K562 (cell line): Measurements from ENCODE around the gene LIX1L. TPM values are rescaled to one million over a fixed set of nuclear protein-coding genes. Genes with fewer than 3 reads are reported as not detected.

Experiments used
- ARID1B ChIP-seq: fragments of 450-650 bp; IDR thresholded peaks from 2 replicates; pipeline ENCODE4 v1.6.1; 2016; ENCODE audit warnings: antibody characterized with exemption, mild to moderate bottlenecking, inconsistent platforms
- ATF1 ChIP-seq, 2 experiments: fragments of 450-650 bp in 1 of 2; IDR thresholded peaks; 2 replicates each; pipeline ENCODE4 v1.6.1; 2016; ENCODE audit warnings: missing compliant biosample characterization in 1 of 2, missing genetic modification characterization in 1 of 2
- BACH1 ChIP-seq: fragments of 200-800 bp; sonication (Bioruptor generic); IDR thresholded peaks from 2 replicates; pipeline ENCODE4 v1.6.1; 2016; ENCODE audit warnings: missing genetic modification characterization, missing compliant biosample characterization
- DLX4 ChIP-seq: fragments of 250-450 bp; sonication (Bioruptor Pico); IDR thresholded peaks from 2 replicates; pipeline ENCODE4 v1.6.1; 2021; ENCODE audit warnings: mild to moderate bottlenecking
- EGR1 ChIP-seq: fragments of 450-650 bp; conservative IDR thresholded peaks from 2 replicates; pipeline ENCODE4 v1.6.1; 2017; ENCODE audit warnings: mild to moderate bottlenecking
- ETV5 ChIP-seq: sonication (generic); formaldehyde crosslinking; IDR thresholded peaks from 2 replicates; pipeline ENCODE4 v1.4.0; 2020; ENCODE audit warnings: low read depth, mild to moderate bottlenecking, missing genetic modification reagents
- GABPB1 ChIP-seq: sonication (generic); formaldehyde crosslinking; IDR thresholded peaks from 2 replicates; pipeline ENCODE4 v1.8.0; 2022; ENCODE audit warnings: mild to moderate bottlenecking, missing genetic modification reagents
- MNT ChIP-seq, 2 experiments: fragments of 450-650 bp; conservative IDR thresholded peaks; 2 replicates each; pipeline ENCODE4 v1.6.1; 2017; ENCODE audit warnings: mild to moderate bottlenecking in 2 of 2, moderate library complexity in 2 of 2
- MTA2 ChIP-seq: fragments of 450-650 bp; IDR thresholded peaks from 2 replicates; pipeline ENCODE4 v1.6.1; 2016; ENCODE audit warnings: low read depth
- MXD1 ChIP-seq: fragments of 250-450 bp; sonication (Bioruptor Pico); IDR thresholded peaks from 2 replicates; pipeline ENCODE4 v1.8.0; 2021; ENCODE audit warnings: borderline replicate concordance, mild to moderate bottlenecking, moderate library complexity; ENCODE audit not compliant: poor library complexity, severe bottlenecking
- NCOA1 ChIP-seq: fragments of 450-650 bp; IDR thresholded peaks from 2 replicates; pipeline ENCODE4 v1.6.1; 2016; ENCODE audit warnings: low read depth
- NR2C2 ChIP-seq, 2 experiments: fragments of 200-800 bp in 1 of 2; sonication (Bioruptor generic) in 1 of 2; sonication (generic) in 1 of 2; formaldehyde crosslinking in 1 of 2; IDR thresholded peaks; 2 replicates each; pipeline versions ENCODE4 v1.6.1 to v1.8.0; 2016 to 2022; ENCODE audit warnings: mild to moderate bottlenecking in 1 of 2, missing compliant biosample characterization in 1 of 2, missing genetic modification characterization in 1 of 2, missing genetic modification reagents in 1 of 2
- RB1 ChIP-seq: fragments of 450-650 bp; IDR thresholded peaks from 2 replicates; pipeline ENCODE4 v1.6.1; 2017; ENCODE audit warnings: low read depth, mild to moderate bottlenecking
- RBM39 ChIP-seq: fragments of 200-400 bp; formaldehyde crosslinking; optimal IDR thresholded peaks from 2 replicates; pipeline ENCODE3; 2018; ENCODE audit warnings: low read depth, low read length
- TSC22D4 ChIP-seq: fragments of 450-650 bp; IDR thresholded peaks from 2 replicates; pipeline ENCODE4 v1.6.1; 2016; ENCODE audit warnings: missing genetic modification characterization, missing biosample characterization, control low read depth
- YY1 ChIP-seq, 3 experiments: IDR thresholded peaks; 2 replicates each; pipeline ENCODE4 v1.6.1; 2011; ENCODE audit warnings: low read length in 2 of 3, mild to moderate bottlenecking in 2 of 3, moderate library complexity in 2 of 3, borderline replicate concordance in 1 of 3, control low read depth in 1 of 3, low read depth in 1 of 3; ENCODE audit not compliant: insufficient read depth in 3 of 3, insufficient replicate concordance in 2 of 3, control insufficient read depth in 1 of 3, insufficient read length in 1 of 3; ENCODE audit errors: extremely low read depth in 1 of 3
- ZNF143 ChIP-seq: sonication (generic); formaldehyde crosslinking; IDR thresholded peaks from 2 replicates; pipeline ENCODE4 v1.9.0; 2022; ENCODE audit warnings: mild to moderate bottlenecking, missing genetic modification reagents
- ZNF408 ChIP-seq: fragments of 250-450 bp; sonication (Bioruptor Pico); IDR thresholded peaks from 2 replicates; pipeline ENCODE4 v1.4.0; 2020; ENCODE audit warnings: low read depth, mild to moderate bottlenecking, moderate library complexity
- ZNF584 ChIP-seq: fragments of 200-800 bp; sonication (Bioruptor generic); IDR thresholded peaks from 2 replicates; pipeline ENCODE4 v1.6.1; 2016; ENCODE audit warnings: low read depth, mild to moderate bottlenecking, missing genetic modification characterization, missing compliant biosample characterization
- polyA plus RNA-seq, 8 experiments: library from polyadenylated mRNA; depleted of rRNA in 4 of 8; stranded (reverse) in 5 of 8; unstranded in 3 of 8; fragments of >200 nt; fragmentation: Nextera tagmentation in 2 of 8; fragmentation: Illumina TruSeq in 1 of 8; extraction: Ambion mirVana in 2 of 8; extraction: Trizol in 1 of 8; gene quantifications; 2 replicates each; pipeline versions ENCODE4 v1.2.1 to v1.2.3, GENCODE V29; 2011 to 2014; ENCODE audit warnings: inconsistent platforms in 1 of 8, missing spikeins in 1 of 8
- total RNA-seq, 7 experiments: library from RNA; depleted of rRNA in 6 of 7; stranded (reverse); fragments of >200 nt in 6 of 7; fragmentation: Illumina TruSeq in 2 of 7; extraction: Trizol in 2 of 7; gene quantifications; 2 replicates each; pipeline versions ENCODE4 v1.2.1 to v1.2.3, GENCODE V29; 2011 to 2021; ENCODE audit warnings: low replicate concordance in 1 of 7
- TF ChIP-seq, protein P1 (sequence below): sonication (generic); formaldehyde crosslinking; IDR thresholded peaks from 2 replicates; pipeline ENCODE4 v1.9.0; 2022; ENCODE audit warnings: mild to moderate bottlenecking, missing genetic modification reagents

The LIX1L gene
- total and polyA plus RNA-seq, 9 of the 15 experiments (the other 6 are each of a cell fraction or from before 2014, with no cell fraction given): 4.6 to 26.5 (median 12.5) TPM

DNA sequence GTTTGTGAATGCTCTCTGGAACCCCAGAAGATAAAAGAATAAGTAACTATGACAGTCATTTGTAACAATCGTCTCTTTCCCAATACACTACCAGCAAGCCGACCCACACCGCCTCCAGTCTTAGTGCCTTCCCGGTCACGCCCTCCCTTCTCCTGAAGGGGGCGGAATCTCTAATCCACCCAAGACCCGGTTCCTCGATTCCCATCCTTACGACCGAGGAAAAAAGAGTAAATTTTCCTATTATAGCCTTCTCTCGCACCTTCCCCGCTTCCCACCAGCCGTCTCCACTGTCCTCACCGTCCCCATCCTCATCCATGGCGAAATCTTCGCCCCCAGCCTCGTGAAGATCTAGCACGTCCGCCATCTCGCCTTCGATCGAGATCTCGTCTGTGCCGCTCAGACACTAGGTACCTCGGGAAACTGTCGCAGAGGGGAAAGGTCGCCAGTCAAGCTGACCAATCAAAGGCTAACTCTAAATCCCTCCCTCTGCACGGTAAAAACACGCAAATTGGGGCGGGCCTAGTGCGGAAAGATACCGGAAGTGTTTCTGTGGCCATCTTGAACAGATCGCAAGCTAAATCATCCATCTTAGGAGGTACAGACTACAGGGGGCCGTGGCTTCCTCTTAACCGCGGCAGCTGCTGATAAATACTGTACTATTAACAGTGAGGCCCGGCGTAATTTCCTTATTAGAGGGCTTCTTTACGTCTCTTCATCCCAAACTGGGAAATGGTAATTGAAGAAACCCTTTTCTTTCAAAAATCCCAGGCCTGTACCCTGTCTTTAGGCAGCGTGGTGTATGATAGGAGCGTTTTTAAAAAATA is 30.5 kb downstream of the LIX1L start, which contains the start of gene RBM8A (continued):
- TF ChIP-seq NR2C2 (CRISPR knock-in tag; IDR thresholded peaks at IDR 0.05) (peak; percentile 98), NR2C2 (tag; IDR thresholded peaks at IDR 0.05) (peak; percentile 100), ARID1B (peak; percentile 67), NCOA1 (peak; percentile 69; the same call in 1 of the 2 replicates), MXD1 (no peak), BACH1 (tag) (peak; percentile 21; the same call in 1 of the 2 replicates), MNT (conservative IDR thresholded peaks at IDR 0.05) (peak; percentile 78 to 94), ZNF143 (CRISPR knock-in tag) (no peak), ZNF584 (no peak), MTA2 (peak; percentile 80), ATF1 (CRISPR knock-in tag; IDR thresholded peaks at IDR 0.05) (no peak), ATF1 (tag; IDR thresholded peaks at IDR 0.05) (peak; percentile 97), RB1 (peak; percentile 57; the same call in 1 of the 2 replicates), DLX4 (CRISPR knock-in tag) (no peak), YY1 (IDR thresholded peaks at IDR 0.05; ENCODE audit: borderline replicate concordance in 1 of 3, control insufficient read depth in 1 of 3, extremely low read depth in 1 of 3, insufficient read depth in 3 of 3, insufficient read length in 1 of 3, insufficient replicate concordance in 2 of 3, low read depth in 1 of 3, low read length in 2 of 3) (peak; percentile 83 to 98 (median 98)), RBM39 (peak; percentile 41), GABPB1 (CRISPR knock-in tag) (peak; percentile 93), ETV5 (peak; percentile 47), EGR1 (peak; percentile 63), ZNF408 (CRISPR knock-in tag) (no peak), TSC22D4 (no peak)
- TF ChIP-seq, protein P1, sequence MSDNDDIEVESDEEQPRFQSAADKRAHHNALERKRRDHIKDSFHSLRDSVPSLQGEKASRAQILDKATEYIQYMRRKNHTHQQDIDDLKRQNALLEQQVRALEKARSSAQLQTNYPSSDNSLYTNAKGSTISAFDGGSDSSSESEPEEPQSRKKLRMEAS (CRISPR knock-in tag): peak; percentile 63; the same call in 1 of the 2 replicates
